ENCODE data around the gene DUOXA2. TPM values are rescaled to one million over a fixed set of nuclear protein-coding genes. Genes with fewer than 3 reads are reported as not detected.
A peak's percentile ranks its signal among the peaks of the same experiment; 100 is the strongest.

DUOXA2 gene
- total RNA-seq, 2 experiments from 2014 or later: not detected

DNA sequence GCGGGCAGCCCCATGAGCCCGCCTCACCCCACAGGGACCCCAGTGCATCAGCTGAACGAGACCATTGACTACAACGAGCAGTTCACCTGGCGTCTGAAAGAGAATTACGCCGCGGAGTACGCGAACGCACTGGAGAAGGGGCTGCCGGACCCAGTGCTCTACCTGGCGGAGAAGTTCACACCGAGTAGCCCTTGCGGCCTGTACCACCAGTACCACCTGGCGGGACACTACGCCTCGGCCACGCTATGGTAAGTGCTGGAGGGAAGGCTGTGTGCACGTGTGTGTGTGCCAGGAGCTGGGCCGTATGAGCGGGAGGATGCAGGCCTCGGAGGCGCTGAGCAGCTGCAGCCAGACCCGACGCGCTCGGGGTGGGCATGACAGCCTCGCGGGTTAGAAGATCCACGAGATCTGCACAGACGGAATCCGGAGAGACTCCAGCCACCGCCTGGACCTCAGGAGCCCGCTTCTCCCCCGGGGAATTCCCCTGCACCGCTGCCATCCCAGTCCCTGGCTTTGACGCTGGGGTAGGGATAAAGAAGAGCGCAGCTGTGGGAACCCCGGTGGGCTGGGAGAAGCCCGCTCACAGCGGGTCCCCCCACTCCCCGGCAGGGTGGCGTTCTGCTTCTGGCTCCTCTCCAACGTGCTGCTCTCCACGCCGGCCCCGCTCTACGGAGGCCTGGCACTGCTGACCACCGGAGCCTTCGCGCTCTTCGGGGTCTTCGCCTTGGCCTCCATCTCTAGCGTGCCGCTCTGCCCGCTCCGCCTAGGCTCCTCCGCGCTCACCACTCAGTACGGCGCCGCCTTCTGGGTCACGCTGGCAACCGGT is 2.6 kb downstream of the DUOXA2 start:
- Mint-ChIP-seq H3K9me3 (no peaks in the 10 kb centered on the region), H3K36me3 (no peaks in the 10 kb centered on the region), H3K27me3 (peaks cover 76% of the 10 kb centered on the region), H3K4me1 (peaks cover 19% of the 10 kb centered on the region), H3K27ac (no peak overlapping the region), H3K4me3 (peak overlapping the region; percentile 7)
- DNase-seq: no peak
- POLR2A ChIA-PET: no interaction called here
- no peak for ATAC-seq (ENCODE audit: low read depth)

DNA sequence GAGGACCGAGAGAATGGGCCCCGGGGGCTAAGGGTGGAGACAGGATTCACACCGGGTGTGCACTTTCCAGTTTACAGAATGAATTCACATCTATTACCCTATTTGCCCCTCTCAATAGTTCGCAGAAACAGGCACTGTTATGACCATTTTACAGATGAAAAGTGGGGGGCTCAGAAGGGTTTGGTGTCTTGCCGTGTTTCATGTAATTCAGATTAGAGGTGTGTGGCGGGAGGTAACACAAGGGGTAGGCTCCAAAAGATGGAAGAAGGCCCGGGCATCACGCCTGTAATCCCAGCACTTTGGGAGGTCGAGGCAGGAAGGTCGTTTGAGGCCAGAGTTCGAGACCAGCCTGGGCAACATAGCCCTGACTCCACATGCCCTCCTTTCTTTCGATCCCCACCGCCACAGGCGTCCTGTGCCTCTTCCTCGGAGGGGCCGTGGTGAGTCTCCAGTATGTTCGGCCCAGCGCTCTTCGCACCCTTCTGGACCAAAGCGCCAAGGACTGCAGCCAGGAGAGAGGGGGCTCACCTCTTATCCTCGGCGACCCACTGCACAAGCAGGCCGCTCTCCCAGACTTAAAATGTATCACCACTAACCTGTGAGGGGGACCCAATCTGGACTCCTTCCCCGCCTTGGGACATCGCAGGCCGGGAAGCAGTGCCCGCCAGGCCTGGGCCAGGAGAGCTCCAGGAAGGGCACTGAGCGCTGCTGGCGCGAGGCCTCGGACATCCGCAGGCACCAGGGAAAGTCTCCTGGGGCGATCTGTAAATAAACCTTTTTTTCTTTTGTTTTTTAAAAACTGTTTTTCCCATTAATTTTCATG is 3.4 kb downstream of the DUOXA2 start:
- POLR2A ChIA-PET: interaction anchor here (0.6 kb wide), 1 partner anchor 228 kb away, joined by 3 read pairs; no protein-coding TSS in a partner anchor
- Mint-ChIP-seq H3K4me3 (peak overlapping the region; percentile 59), H3K4me1 (peaks cover 12% of the 10 kb centered on the region), H3K9me3 (no peaks in the 10 kb centered on the region), H3K36me3 (no peaks in the 10 kb centered on the region), H3K27ac (no peak overlapping the region), H3K27me3 (peaks cover 67% of the 10 kb centered on the region)
- ATAC-seq (ENCODE audit: low read depth) (peak; percentile 23), DNase-seq (no peak)

DNA sequence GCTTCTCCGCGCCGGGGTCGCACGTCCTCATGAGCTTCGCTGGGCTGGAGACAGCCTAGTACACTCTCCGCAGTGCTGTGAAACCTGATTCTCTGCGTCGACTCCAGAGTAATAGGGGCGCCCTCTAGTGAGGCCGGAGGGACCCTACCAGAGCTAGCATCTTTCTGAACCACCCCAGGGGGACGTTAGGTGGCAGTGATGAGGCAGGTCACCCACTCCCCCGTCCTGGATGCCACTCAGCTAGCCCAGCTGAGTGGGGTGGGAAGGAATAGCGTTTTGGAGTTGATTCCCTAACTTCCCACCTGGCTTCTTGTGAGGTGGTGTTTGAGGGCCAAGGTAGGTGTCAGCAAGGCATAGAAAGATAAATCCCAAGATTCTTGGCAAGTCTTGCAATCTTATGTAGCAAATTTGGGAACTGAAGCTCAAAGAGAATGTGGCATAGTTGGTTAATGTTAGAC is 4.0 kb downstream of the DUOXA2 start:
- POLR2A ChIA-PET: interaction anchor here (0.6 kb wide), 1 partner anchor 229 kb away, joined by 3 read pairs; no protein-coding TSS in a partner anchor
- DNase-seq (peak; percentile 81), ATAC-seq (ENCODE audit: low read depth) (peak; percentile 98)
- H3K9me3 Mint-ChIP-seq: no peaks in the 10 kb centered on the region
- H3K4me3 Mint-ChIP-seq: peak overlapping the region; percentile 59
- H3K27me3 Mint-ChIP-seq: peaks cover 63% of the 10 kb centered on the region
- no peak overlapping the region for H3K27ac Mint-ChIP-seq
- H3K4me1 Mint-ChIP-seq: peaks cover 12% of the 10 kb centered on the region
- no peaks in the 10 kb centered on the region for H3K36me3 Mint-ChIP-seq

DNA sequence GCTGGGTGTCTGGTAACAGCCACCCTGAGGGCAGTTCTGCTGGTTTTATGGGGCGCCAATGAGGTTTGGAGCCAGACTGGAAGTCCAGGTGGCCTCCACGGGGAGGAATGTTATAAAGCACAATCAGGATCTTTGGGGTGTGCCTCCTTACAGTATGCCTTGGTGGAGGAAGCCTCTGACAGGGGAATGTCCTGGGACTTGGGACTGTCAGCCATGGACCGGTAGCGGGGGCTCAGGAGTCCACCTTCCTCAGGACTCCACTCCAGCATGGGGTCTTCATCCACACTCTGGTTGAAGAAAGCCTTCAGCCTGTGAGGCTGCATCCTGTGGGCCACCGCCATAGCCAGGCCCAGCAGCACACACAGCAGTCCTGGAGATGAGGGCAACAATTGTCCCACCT is 4.9 kb downstream of the DUOXA2 start:
- POLR2A ChIA-PET: no interaction called here
- DNase-seq (no peak), ATAC-seq (ENCODE audit: low read depth) (no peak)
- no peak overlapping the region for H3K27ac Mint-ChIP-seq
- no peaks in the 10 kb centered on the region for H3K36me3 Mint-ChIP-seq
- H3K4me1 Mint-ChIP-seq: peaks cover 10% of the 10 kb centered on the region
- H3K9me3 Mint-ChIP-seq: no peaks in the 10 kb centered on the region
- H3K27me3 Mint-ChIP-seq: peaks cover 63% of the 10 kb centered on the region
- H3K4me3 Mint-ChIP-seq: no peak overlapping the region

DNA sequence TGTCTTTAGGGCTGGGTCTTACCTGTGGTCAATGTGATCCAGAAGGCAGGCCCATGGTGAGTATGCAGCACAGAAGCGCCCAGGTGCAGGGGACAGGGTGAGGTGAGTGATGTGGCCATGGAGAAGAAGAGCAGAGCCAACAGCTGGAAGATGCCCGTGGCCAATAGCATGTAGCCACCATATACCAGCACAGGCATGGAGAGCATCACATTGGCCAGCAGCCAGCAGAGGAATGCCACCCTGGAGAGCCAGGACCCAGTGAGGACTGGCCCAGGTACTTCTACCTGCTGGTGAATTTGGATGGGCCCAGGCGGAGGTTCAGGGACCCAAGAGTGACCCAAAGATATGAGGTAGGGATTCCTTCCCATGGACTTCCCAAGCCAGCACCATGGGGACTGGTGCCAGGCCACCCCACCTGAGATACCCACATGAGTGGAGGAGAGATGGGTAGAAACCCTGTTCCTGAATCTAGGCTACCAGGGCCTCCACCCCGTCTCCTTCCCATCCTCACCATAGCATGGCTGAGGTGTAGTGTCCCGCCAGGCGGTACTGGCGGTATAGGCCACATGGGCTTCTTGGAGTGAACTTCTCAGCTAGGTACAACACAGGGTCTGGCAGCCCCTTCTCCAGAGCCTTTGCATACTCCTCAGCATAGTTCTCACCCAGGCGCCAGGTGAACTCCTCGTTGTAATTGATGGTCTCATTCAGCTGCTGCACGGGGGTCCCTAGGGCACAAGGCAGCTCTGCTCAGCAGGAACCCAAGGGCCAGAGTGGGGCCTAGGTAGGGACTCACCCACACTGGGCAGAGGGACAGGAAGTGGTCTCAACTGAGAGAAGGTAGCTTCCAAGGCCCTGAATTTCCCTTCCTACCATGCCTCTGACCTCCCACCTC is 6.2 kb downstream of the DUOXA2 start:
- POLR2A ChIA-PET: no interaction called here
- Mint-ChIP-seq H3K27ac (no peak overlapping the region), H3K36me3 (no peaks in the 10 kb centered on the region), H3K9me3 (no peaks in the 10 kb centered on the region), H3K4me1 (peaks cover 6% of the 10 kb centered on the region), H3K27me3 (peaks cover 59% of the 10 kb centered on the region), H3K4me3 (no peak overlapping the region)
- no peak for ATAC-seq (ENCODE audit: low read depth)
- DNase-seq: no peak

DNA sequence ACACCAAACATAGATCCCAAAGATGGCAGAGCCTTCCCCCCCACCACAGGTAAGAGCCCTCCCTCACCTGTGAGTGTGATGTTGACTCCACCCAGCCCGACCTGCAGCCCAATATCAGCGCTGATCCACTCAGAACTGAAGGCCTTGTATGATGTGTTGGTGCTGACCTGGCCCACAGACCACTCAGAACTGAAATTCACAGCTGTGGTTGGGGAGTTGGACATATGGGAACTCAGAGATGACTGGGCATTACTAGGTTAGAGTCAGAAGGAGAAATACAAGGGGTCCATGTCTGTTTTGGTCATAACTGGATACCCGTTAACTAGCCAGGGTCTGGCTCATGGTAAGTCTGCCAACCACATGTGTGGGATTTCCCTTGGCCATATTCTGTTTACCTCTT is 6.9 kb downstream of the DUOXA2 start:
- peaks cover 59% of the 10 kb centered on the region for H3K27me3 Mint-ChIP-seq
- no peaks in the 10 kb centered on the region for H3K9me3 Mint-ChIP-seq
- POLR2A ChIA-PET: no interaction called here
- ATAC-seq (ENCODE audit: low read depth) (no peak), DNase-seq (no peak)
- H3K4me3 Mint-ChIP-seq: no peak overlapping the region
- no peaks in the 10 kb centered on the region for H3K36me3 Mint-ChIP-seq
- H3K27ac Mint-ChIP-seq: no peak overlapping the region
- peaks cover 6% of the 10 kb centered on the region for H3K4me1 Mint-ChIP-seq

DNA sequence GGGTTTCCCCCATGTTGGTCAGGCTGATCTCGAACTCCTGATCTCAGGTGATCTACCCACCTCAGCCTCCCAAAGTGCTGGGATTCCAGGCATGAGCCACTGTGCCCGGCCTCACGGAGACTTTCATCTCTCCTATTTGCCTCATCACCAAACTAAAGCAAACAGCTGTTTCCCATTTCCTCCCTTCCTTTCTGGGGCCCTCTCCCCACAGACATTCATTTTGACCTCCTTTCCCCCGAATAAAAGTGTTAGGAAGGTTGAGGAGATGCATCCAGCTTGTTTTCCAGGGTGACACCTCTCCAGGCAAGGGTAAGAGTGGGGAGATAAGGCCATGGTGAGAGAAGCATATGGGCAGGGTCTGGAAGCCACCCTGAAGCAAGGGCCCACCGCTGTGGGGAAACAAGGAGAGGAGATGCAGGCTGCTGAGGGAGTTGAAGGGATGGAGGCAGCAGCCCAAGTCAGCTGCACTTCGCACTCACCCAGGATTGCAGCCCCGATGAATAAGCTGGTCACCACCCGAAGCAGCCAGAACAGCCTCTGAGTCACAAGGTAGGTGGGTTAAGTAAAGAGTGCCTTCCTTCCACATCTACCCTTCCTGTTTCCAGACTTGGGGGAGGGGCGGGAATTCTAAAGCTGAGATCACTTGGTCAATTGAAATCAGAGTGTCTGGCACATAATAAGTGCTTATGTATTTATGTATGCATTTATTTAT is 7.7 kb downstream of the DUOXA2 start:
- Mint-ChIP-seq H3K4me3 (no peak overlapping the region), H3K4me1 (peaks cover 6% of the 10 kb centered on the region), H3K36me3 (no peaks in the 10 kb centered on the region), H3K9me3 (no peaks in the 10 kb centered on the region), H3K27me3 (peaks cover 57% of the 10 kb centered on the region), H3K27ac (no peak overlapping the region)
- no peak for ATAC-seq (ENCODE audit: low read depth)
- DNase-seq: no peak
- POLR2A ChIA-PET: no interaction called here

DNA sequence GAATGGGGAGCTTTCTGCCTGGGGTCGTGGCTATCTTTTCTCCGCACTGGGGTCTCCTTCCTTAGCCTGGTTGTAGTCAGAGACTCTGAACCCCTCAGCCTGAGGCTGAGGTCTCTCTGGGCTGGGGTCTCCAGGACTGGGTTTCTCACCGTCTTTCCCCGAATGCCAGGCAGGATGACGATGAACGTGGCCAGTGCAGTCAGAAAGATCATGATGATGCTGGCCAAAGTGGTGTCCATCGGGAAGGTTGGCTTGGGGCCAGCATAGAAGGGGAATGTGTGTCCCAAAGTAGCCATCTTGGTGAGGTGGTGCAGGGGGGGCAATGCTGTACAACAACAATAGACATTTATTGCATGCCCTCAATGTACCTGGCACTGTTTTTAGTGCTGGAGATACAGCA is 8.6 kb downstream of the DUOXA2 start:
- H3K36me3 Mint-ChIP-seq: no peaks in the 10 kb centered on the region
- POLR2A ChIA-PET: no interaction called here
- no peak overlapping the region for H3K4me3 Mint-ChIP-seq
- no peak overlapping the region for H3K27ac Mint-ChIP-seq
- no peaks in the 10 kb centered on the region for H3K9me3 Mint-ChIP-seq
- H3K27me3 Mint-ChIP-seq: peaks cover 53% of the 10 kb centered on the region
- H3K4me1 Mint-ChIP-seq: peaks cover 2% of the 10 kb centered on the region
- DNase-seq (no peak), ATAC-seq (ENCODE audit: low read depth) (no peak)

DNA sequence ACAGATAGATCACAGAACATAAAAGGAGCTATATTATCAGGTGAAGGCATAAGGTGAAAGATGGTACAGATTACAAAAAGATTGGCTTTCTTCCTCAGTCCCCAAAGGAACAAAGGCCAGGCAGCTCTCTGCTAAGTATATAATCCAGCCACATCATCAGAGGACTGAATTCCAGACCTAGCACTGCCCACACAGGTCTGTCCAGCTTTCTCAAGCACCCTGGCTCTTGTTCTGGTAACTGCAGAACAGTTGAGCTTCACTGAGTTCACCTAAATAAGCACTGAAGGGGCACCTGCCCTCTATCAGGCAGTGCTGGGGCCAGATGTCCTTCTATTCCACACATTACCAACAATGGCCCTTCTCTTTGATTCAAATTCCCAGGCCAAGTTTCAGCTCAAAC is 9.3 kb downstream of the DUOXA2 start:
- Mint-ChIP-seq H3K27ac (no peak overlapping the region), H3K36me3 (no peaks in the 10 kb centered on the region), H3K4me1 (no peaks in the 10 kb centered on the region), H3K27me3 (peaks cover 53% of the 10 kb centered on the region), H3K4me3 (no peak overlapping the region), H3K9me3 (no peaks in the 10 kb centered on the region)
- POLR2A ChIA-PET: no interaction called here
- DNase-seq (no peak), ATAC-seq (ENCODE audit: low read depth) (no peak)

DNA sequence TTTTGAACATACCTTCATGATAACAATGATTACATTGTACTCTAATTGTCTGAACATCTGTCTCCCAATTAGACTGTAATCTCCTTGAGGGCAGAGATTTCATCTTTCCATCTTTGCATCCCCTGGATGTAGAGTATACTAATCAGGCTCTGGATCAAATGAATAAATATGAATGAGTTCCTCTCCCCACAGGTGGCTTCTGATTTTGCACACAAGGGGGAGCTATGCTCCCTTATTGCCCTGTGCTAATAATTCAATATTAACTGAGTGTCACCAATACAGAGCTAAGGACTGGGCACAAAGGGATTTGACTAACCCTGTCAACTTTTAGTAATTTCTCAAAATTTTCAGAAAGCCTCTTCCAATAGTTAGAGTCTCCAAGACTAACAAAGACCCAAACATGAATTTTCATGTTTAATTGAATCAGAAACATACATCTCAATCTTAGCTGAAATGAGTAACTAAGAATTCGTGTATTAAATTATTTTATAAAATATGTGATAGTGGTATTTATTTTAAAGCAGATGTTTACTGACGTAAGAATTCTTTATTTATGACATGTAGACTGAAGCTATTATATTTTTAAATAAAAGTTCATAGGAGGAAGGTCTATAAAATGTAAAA is 12.5 kb downstream of the DUOXA2 start:
- no peaks in the 10 kb centered on the region for H3K9me3 Mint-ChIP-seq
- peak; percentile 29 for ATAC-seq (ENCODE audit: low read depth)
- H3K27ac Mint-ChIP-seq: no peak overlapping the region
- no peak overlapping the region for H3K4me3 Mint-ChIP-seq
- H3K36me3 Mint-ChIP-seq: no peaks in the 10 kb centered on the region
- POLR2A ChIA-PET: no interaction called here
- H3K27me3 Mint-ChIP-seq: peaks cover 59% of the 10 kb centered on the region
- DNase-seq: no peak
- H3K4me1 Mint-ChIP-seq: peaks cover 2% of the 10 kb centered on the region

DNA sequence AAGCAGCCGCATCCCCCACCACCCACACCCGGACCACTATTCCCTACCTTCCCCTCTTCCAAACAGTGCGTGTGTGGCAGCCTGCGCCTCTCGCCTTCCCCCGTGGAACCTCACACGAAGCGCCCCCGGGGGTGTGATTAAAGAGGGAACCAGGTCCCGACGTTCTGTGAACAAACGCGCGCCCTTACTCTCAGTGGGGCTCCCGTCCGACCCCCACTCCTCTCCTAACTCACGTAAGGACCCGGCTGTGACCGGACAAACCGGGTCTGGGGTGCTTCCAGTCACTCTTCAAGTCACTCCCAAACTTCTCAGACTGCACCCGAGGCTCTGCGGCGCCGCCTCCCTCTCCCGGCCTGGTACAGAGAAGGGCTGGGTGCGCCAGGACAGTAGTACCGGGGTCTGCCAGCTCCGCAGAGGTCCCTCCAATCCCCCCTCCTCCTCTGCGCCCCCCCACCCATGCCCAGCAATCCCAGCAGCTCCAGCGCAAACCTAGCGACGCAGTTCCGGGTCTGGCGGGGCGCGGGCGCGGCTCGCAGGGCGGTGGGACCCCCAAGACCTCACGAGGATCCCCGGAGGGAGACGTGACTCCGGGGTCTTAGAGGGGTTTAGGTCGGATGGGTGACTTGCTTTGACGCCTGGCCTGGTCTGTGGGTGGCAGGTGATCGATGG is 15.0 kb downstream of the DUOXA2 start:
- ATAC-seq (ENCODE audit: low read depth) (no peak), DNase-seq (no peak)
- POLR2A ChIA-PET: interaction anchor here (0.7 kb wide), 1 partner anchor 122 kb away, joined by 3 read pairs; no protein-coding TSS in a partner anchor
- Mint-ChIP-seq H3K36me3 (no peaks in the 10 kb centered on the region), H3K4me1 (peaks cover 2% of the 10 kb centered on the region), H3K4me3 (peak overlapping the region; percentile 2), H3K27ac (no peak overlapping the region), H3K27me3 (peaks cover 64% of the 10 kb centered on the region), H3K9me3 (no peaks in the 10 kb centered on the region)

DNA sequence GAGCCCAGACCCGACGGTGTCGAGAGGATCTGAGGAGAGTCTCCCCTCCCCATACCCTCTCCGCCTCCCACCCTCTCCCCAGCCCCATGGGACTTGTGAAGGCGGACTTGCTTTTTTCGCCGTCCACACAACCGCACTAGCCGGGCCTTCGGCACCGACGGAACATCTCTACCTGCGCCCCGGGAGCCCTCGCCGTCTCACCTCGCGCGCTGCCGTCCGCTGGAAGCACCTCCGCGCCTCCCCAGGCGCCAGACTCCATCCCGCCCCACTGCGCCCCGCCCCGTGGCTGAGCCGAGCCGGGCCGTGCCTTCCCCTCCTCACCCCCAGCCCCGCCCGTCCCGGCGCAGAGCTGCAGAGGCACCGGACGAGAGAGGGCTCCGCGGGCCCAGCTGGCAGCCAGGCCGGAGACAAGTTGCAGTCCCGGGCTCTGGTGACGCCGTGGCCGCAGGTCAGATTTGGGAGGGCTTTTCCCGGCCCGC is 15.6 kb downstream of the DUOXA2 start, which contains the start of the genes DUOX1 and DUOXA1:
DUOX1 (plus strand) TSS at position 344 of the 479 bp plus-strand sequence. CDS start 1,973 bp downstream, outside the sequence.
DUOXA1 (minus strand) TSS at position 229 of the 479 bp plus-strand sequence. CDS start 6,865 bp downstream, outside the sequence.
- H3K36me3 Mint-ChIP-seq: no peaks in the 10 kb centered on the region
- POLR2A ChIA-PET: no interaction called here
- no peak within 1 kb of the TSS for H3K27ac Mint-ChIP-seq
- peak; percentile 78 for ATAC-seq (ENCODE audit: low read depth)
- no peaks in the 10 kb centered on the region for H3K9me3 Mint-ChIP-seq
- peak within 1 kb of the TSS; percentile 2 for H3K4me3 Mint-ChIP-seq
- H3K27me3 Mint-ChIP-seq: peaks cover 67% of the 10 kb centered on the region
- peaks cover 3% of the 10 kb centered on the region for H3K4me1 Mint-ChIP-seq
- DNase-seq: peak; percentile 55

All from activated naive CD8-positive, alpha-beta T cell treated with anti-CD3 and anti-CD28 coated beads, Interleukin-2, amount 10 ng/mL, durations not matched to agents 7 days and 5 days (primary cell).